ENCODE data around the gene C10orf71. TPM values are rescaled to one million over a fixed set of nuclear protein-coding genes. Genes with fewer than 3 reads are reported as not detected.
A peak's percentile ranks its signal among the peaks of the same experiment; 100 is the strongest.

C10orf71 gene
- total RNA-seq, 1 donor from 2014 or later = not detected

DNA sequence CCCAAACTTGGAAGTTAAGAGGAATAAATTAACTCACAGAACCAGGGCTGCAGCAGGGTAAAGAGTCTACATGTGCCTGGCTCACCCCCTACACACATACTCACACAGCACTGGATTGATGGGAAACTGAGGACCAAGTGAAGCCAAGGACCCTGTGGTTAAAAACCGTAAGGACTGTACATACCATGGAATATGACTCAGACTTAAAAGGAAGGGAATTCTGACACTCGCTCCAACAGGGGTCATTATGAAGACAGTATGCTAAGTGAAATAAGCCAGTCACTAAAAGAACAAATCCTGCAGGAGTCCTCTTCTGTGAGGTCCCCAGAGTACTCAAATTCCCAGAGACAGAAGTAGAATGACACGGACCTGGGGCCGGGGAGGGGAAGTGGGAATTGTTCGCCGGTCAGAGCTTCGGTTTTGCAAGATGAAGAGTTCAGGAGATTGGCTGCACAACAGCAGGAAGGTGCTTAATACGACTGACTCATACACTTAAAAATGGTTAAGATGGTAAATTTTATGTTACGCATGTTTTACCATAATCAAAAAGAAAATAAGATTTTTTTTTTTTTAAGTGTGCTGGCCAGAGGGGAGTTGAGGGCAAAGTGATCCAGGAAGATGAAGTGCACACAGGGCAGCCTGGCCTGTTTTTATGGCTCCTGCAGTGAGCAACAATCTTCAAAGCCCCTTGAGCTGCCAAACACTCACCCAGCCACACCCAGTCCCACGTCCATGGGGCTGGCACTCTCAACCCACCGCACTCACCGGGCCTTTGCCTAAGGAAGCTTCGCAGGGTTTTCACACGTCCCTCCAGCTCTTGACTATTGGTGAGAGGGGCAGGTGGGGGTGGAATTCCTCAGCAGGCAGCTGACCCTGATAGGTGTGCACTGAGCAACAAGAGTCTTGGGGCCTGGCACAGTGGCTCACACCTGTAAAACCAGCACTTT, 70.5 kb downstream of the C10orf71 start:
- H3K27me3 Mint-ChIP-seq = peaks cover 36% of the 10 kb centered on the region
- no peaks in the 10 kb centered on the region for H3K36me3 Mint-ChIP-seq
- no peaks in the 10 kb centered on the region for H3K4me1 Mint-ChIP-seq (ENCODE audit: unreplicated experiment)
- DNase-seq (ENCODE audit: extremely low spot score, unreplicated experiment) = peak; percentile 52
- TF ChIP-seq, protein P1, sequence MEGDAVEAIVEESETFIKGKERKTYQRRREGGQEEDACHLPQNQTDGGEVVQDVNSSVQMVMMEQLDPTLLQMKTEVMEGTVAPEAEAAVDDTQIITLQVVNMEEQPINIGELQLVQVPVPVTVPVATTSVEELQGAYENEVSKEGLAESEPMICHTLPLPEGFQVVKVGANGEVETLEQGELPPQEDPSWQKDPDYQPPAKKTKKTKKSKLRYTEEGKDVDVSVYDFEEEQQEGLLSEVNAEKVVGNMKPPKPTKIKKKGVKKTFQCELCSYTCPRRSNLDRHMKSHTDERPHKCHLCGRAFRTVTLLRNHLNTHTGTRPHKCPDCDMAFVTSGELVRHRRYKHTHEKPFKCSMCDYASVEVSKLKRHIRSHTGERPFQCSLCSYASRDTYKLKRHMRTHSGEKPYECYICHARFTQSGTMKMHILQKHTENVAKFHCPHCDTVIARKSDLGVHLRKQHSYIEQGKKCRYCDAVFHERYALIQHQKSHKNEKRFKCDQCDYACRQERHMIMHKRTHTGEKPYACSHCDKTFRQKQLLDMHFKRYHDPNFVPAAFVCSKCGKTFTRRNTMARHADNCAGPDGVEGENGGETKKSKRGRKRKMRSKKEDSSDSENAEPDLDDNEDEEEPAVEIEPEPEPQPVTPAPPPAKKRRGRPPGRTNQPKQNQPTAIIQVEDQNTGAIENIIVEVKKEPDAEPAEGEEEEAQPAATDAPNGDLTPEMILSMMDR (conservative IDR thresholded peaks at IDR 0.05) = no peak
- no peaks in the 10 kb centered on the region for H3K9me3 Mint-ChIP-seq
- H3K4me3 Mint-ChIP-seq = no peak overlapping the region
- H3K27ac Mint-ChIP-seq = no peak overlapping the region

DNA sequence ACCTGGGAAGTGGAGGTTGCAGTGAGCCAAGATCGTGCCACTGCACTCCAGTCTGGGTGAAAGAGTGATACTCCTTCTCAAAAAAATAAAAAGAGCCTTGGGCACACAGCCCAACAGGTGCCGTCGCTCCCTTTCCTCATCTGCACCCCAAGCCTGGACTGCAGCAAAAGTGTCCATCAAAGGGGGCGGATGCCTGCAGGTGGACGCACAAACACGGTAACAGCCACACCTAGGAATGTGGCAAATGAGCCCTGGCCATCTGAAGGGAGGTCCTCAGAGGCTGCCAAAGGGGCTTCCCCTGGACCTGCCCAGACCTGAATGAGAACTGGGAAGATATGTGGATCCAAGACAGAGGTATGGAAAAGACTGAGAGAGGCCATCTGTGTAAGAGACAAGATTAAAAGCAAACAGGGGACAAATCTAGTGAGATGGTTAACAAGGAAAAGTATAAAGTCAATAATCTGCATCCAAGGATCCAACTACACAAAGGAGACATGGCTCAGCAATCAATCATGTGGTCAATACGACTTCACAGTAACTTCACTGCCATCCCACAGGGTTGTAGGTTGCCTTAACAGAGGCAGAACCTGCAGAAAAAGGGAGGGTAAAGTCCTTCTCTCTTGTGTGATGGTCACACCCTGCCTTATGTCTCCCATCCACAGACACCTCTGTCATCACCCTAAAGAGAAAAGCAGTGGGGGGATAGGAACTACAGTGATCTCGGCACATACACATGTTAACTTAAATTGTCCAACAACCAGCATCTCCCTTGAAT, 71.5 kb downstream of the C10orf71 start:
- no peak overlapping the region for H3K4me3 Mint-ChIP-seq
- H3K36me3 Mint-ChIP-seq = no peaks in the 10 kb centered on the region
- no peaks in the 10 kb centered on the region for H3K4me1 Mint-ChIP-seq (ENCODE audit: unreplicated experiment)
- peak; percentile 42 for DNase-seq (ENCODE audit: extremely low spot score, unreplicated experiment)
- no peak overlapping the region for H3K27ac Mint-ChIP-seq
- H3K9me3 Mint-ChIP-seq = no peaks in the 10 kb centered on the region
- peaks cover 39% of the 10 kb centered on the region for H3K27me3 Mint-ChIP-seq
- TF ChIP-seq, protein P1 (conservative IDR thresholded peaks at IDR 0.05) = no peak

DNA sequence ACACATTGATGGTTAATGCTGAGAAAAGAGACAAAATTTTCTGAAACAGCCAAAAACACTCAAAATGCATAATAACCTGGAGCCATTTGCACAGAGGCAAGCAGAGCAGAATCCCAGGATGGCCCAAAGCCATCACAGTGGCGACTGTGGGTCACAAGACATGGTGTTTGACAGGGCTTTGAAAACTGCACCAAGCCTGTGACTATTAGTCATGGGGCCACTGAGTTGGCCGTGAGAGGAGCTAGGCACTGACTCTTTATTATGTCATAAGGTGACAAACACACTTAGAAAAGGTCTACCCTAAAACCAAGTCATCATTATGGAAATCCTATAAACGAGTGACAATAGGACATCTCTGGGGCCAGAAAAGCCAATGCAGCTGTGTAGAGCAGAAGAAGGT, 73.0 kb downstream of the C10orf71 start:
- Mint-ChIP-seq H3K27me3 (peaks cover 46% of the 10 kb centered on the region), H3K36me3 (no peaks in the 10 kb centered on the region), H3K27ac (no peak overlapping the region), H3K9me3 (no peaks in the 10 kb centered on the region), H3K4me3 (no peak overlapping the region), H3K4me1 (ENCODE audit: unreplicated experiment) (no peaks in the 10 kb centered on the region)
- DNase-seq (ENCODE audit: extremely low spot score, unreplicated experiment) = no peak
- TF ChIP-seq, protein P1 (conservative IDR thresholded peaks at IDR 0.05) = no peak

DNA sequence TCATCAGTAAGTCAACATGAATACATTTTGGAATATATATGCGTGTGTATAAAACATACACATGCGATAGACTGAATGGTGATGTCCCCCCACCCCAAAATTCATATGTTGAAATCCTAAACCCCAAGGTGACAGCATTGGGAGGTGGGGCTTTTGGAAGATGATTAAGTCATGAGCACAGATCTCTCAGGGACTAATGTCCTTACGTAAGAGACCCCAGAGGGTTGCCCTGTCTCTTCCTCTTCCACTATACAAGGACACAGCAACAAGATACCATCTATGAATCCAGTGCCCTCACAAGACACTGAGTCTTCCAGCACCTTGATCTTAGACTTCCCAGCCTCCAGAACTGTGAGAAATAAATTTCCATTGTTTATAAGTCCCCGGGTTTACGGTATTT, 74.4 kb downstream of the C10orf71 start:
- Mint-ChIP-seq H3K4me3 (no peak overlapping the region), H3K9me3 (no peaks in the 10 kb centered on the region), H3K36me3 (no peaks in the 10 kb centered on the region), H3K27me3 (peaks cover 44% of the 10 kb centered on the region), H3K27ac (no peak overlapping the region), H3K4me1 (ENCODE audit: unreplicated experiment) (no peaks in the 10 kb centered on the region)
- TF ChIP-seq, protein P1 (conservative IDR thresholded peaks at IDR 0.05) = no peak
- DNase-seq (ENCODE audit: extremely low spot score, unreplicated experiment) = no peak

DNA sequence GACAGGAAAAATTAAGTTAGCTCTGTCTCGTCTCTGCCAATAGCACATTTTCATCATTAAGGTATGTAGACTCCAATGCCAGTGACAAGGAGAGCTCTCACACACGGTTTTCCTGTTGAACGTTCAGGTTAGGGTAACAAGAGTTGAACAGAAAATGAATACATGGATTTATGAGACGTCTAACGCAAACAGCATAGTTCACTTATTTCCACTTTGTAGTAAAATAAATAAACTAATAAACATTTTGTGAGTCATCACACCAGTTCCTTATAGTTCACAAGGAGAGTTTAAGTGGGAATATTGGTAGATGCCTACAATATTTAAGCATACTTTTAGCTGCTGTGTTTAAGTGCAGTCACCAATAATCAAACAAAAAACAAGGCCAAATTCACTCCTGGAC, 75.8 kb downstream of the C10orf71 start:
- no peak overlapping the region for H3K4me3 Mint-ChIP-seq
- H3K36me3 Mint-ChIP-seq = no peaks in the 10 kb centered on the region
- no peak for DNase-seq (ENCODE audit: extremely low spot score, unreplicated experiment)
- H3K4me1 Mint-ChIP-seq (ENCODE audit: unreplicated experiment) = no peaks in the 10 kb centered on the region
- no peak overlapping the region for H3K27ac Mint-ChIP-seq
- peaks cover 40% of the 10 kb centered on the region for H3K27me3 Mint-ChIP-seq
- TF ChIP-seq, protein P1 (conservative IDR thresholded peaks at IDR 0.05) = no peak
- H3K9me3 Mint-ChIP-seq = no peaks in the 10 kb centered on the region

Data from type B pancreatic cell (in vitro differentiated cells).